ENCODE measurements around the gene TTBK1. TPM values are rescaled to one million over a fixed set of nuclear protein-coding genes. Genes with fewer than 3 reads are reported as not detected.

The TTBK1 gene
- total RNA-seq, 1 experiment from 2014 or later, result 0.61 TPM

DNA sequence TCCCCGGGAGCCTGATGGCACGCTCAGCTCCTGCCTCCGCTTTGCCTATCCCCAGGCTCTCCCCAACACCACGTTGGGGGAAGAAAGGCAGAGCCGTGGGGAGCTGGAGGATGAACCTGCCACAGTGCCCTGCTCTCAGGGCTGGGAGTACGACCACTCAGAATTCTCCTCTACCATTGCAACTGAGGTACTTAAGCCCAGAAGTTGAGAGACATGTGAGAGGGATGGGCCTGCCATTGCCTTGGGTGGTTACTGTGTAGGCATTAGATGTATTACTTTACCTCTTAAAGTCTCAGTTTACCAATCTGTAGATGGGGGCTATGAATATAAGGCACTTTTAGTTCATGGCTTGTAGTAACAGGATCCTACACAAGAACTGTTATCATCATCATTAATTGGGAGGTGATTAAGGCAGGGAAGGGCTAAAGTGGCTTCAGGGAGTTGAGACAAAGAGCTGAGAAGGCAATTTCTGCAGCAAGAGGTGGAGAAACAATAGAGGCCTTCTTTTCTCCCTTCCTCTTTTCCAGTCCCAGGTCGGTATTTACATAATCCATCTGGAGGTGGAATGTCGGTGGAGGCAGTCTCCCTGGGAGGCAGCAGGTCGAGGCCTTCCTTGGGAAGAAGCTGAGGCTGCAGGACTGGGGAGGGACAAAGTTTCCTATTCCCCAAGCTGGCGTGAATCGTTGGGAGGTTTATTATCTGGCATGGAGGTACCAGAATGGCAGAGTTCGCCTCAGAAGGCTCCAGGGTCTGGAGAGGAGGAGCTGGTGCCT lies 55.5 kb downstream of the TTBK1 start:
- no peaks in the 10 kb centered on the region for H3K27me3 ChIP-seq (replicated peaks; ENCODE audit: control insufficient read depth, insufficient read depth, low read length)
- Mint-ChIP-seq H3K4me1 (ENCODE audit: low read depth, unreplicated experiment) (no peaks in the 10 kb centered on the region), H3K27me3 (ENCODE audit: insufficient read depth, unreplicated experiment) (no peaks in the 10 kb centered on the region), H3K36me3 (ENCODE audit: insufficient read depth, unreplicated experiment) (no peaks in the 10 kb centered on the region), H3K4me3 (ENCODE audit: unreplicated experiment) (no peak overlapping the region), H3K27ac (ENCODE audit: unreplicated experiment) (no peak overlapping the region), H3K9me3 (ENCODE audit: unreplicated experiment) (no peaks in the 10 kb centered on the region)
- DNase-seq, result no peak
- no peaks in the 10 kb centered on the region for H3K4me1 ChIP-seq
- CTCF ChIA-PET, result no interaction called here
- TF ChIP-seq, protein P1, sequence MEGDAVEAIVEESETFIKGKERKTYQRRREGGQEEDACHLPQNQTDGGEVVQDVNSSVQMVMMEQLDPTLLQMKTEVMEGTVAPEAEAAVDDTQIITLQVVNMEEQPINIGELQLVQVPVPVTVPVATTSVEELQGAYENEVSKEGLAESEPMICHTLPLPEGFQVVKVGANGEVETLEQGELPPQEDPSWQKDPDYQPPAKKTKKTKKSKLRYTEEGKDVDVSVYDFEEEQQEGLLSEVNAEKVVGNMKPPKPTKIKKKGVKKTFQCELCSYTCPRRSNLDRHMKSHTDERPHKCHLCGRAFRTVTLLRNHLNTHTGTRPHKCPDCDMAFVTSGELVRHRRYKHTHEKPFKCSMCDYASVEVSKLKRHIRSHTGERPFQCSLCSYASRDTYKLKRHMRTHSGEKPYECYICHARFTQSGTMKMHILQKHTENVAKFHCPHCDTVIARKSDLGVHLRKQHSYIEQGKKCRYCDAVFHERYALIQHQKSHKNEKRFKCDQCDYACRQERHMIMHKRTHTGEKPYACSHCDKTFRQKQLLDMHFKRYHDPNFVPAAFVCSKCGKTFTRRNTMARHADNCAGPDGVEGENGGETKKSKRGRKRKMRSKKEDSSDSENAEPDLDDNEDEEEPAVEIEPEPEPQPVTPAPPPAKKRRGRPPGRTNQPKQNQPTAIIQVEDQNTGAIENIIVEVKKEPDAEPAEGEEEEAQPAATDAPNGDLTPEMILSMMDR (IDR thresholded peaks at IDR 0.05; ENCODE audit: insufficient read depth in 1 of 2, low read depth in 1 of 2, low read length in 1 of 2, severe bottlenecking in 1 of 2, unreplicated experiment in 1 of 2), result no peak
- H3K9me3 ChIP-seq, result no peaks in the 10 kb centered on the region
- no peaks in the 10 kb centered on the region for H3K36me3 ChIP-seq (ENCODE audit: control insufficient read depth, insufficient read depth, low read length)
- H3K4me3 ChIP-seq (ENCODE audit: low read depth, low read length), result no peak overlapping the region
- no TSS peak for BruUV-seq (replicated peaks)
- intact Hi-C loops (cut with micrococcal nuclease; ENCODE audit: unreplicated experiment), result no loop called here
- POLR2A ChIA-PET, result interaction anchor here (0.7 kb wide), 1 partner anchor 19 kb away, joined by 7 read pairs; no protein-coding TSS in a partner anchor

DNA sequence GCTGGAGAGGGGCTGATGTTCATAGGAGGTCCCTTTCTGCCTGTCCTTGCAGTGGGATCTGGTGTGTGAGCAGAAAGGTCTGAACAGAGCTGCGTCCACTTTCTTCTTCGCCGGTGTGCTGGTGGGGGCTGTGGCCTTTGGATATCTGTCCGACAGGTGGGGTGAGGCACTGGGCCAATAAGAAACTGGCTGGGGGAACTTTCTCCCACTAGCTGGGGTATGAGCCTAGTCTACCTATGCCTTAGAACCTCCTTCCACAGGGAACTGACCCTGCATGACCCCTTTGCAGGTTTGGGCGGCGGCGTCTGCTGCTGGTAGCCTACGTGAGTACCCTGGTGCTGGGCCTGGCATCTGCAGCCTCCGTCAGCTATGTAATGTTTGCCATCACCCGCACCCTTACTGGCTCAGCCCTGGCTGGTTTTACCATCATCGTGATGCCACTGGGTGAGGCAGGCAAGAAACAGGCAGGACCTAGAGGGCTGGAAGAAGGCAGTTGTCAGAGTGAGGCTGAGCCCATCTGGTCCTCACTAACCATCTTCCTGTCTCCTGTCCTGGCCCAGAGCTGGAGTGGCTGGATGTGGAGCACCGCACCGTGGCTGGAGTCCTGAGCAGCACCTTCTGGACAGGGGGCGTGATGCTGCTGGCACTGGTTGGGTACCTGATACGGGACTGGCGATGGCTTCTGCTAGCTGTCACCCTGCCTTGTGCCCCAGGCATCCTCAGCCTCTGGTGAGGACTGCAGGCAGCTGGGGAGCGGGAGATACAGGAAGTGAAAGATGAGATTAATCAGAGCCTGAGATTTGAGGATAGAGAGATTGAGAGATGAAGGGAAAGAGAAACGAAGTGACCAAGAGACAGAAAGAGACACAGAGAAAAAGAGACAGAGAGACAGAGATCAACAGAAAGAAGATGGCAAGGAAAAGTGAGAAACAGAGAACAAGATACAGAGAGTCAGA lies 56.3 kb downstream of the TTBK1 start:
- Mint-ChIP-seq H3K36me3 (ENCODE audit: insufficient read depth, unreplicated experiment) (no peaks in the 10 kb centered on the region), H3K27ac (ENCODE audit: unreplicated experiment) (no peak overlapping the region), H3K4me1 (ENCODE audit: low read depth, unreplicated experiment) (no peaks in the 10 kb centered on the region), H3K4me3 (ENCODE audit: unreplicated experiment) (no peak overlapping the region), H3K27me3 (ENCODE audit: insufficient read depth, unreplicated experiment) (no peaks in the 10 kb centered on the region), H3K9me3 (ENCODE audit: unreplicated experiment) (no peaks in the 10 kb centered on the region)
- TF ChIP-seq, protein P1 (IDR thresholded peaks at IDR 0.05; ENCODE audit: insufficient read depth in 1 of 2, low read depth in 1 of 2, low read length in 1 of 2, severe bottlenecking in 1 of 2, unreplicated experiment in 1 of 2), result no peak
- ChIA-PET POLR2A (no interaction called here), CTCF (no interaction called here)
- no TSS peak for BruUV-seq (replicated peaks)
- Histone ChIP-seq H3K9me3 (no peaks in the 10 kb centered on the region), H3K4me1 (no peaks in the 10 kb centered on the region), H3K36me3 (ENCODE audit: control insufficient read depth, insufficient read depth, low read length) (no peaks in the 10 kb centered on the region), H3K4me3 (ENCODE audit: low read depth, low read length) (no peak overlapping the region), H3K27me3 (replicated peaks; ENCODE audit: control insufficient read depth, insufficient read depth, low read length) (no peaks in the 10 kb centered on the region)
- DNase-seq, result no peak
- intact Hi-C loops (cut with micrococcal nuclease; ENCODE audit: unreplicated experiment), result no loop called here

DNA sequence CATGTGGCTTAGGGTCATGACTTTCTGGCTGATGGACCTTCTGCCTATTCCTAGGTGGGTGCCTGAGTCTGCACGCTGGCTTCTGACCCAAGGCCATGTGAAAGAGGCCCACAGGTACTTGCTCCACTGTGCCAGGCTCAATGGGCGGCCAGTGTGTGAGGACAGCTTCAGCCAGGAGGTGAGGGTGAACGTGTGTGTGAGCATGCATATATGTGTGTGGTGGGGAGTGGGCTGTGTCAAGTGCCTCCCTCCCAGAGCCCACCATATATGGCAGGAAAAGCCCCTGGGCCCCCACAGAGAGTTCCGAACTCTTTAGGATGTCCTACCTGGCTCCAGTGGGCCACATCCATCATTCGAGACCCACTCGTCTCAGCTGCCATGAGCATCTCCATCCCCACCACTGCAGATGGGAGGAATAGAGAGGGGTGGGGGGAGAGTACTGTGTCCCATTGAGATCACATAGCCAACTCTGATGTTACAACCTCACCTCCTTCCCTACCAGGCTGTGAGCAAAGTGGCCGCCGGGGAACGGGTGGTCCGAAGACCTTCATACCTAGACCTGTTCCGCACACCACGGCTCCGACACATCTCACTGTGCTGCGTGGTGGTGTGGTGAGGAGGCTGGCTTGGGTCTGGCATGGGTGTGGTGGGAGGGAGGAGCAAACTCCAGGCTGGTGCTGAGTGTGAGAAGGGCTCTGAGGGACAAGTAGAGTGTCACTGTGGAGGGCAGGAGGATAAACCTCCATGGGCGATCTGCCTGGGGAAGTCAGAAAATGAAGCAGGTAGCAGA lies 58.0 kb downstream of the TTBK1 start:
- Mint-ChIP-seq H3K4me3 (ENCODE audit: unreplicated experiment) (no peak overlapping the region), H3K27me3 (ENCODE audit: insufficient read depth, unreplicated experiment) (no peaks in the 10 kb centered on the region), H3K9me3 (ENCODE audit: unreplicated experiment) (no peaks in the 10 kb centered on the region), H3K27ac (ENCODE audit: unreplicated experiment) (no peak overlapping the region), H3K4me1 (ENCODE audit: low read depth, unreplicated experiment) (no peaks in the 10 kb centered on the region), H3K36me3 (ENCODE audit: insufficient read depth, unreplicated experiment) (no peaks in the 10 kb centered on the region)
- no peaks in the 10 kb centered on the region for H3K9me3 ChIP-seq
- H3K36me3 ChIP-seq (ENCODE audit: control insufficient read depth, insufficient read depth, low read length), result no peaks in the 10 kb centered on the region
- no peak overlapping the region for H3K4me3 ChIP-seq (ENCODE audit: low read depth, low read length)
- BruUV-seq (replicated peaks), result no TSS peak
- no peaks in the 10 kb centered on the region for H3K4me1 ChIP-seq
- POLR2A ChIA-PET, result no interaction called here
- intact Hi-C loops (cut with micrococcal nuclease; ENCODE audit: unreplicated experiment), result no loop called here
- no peaks in the 10 kb centered on the region for H3K27me3 ChIP-seq (replicated peaks; ENCODE audit: control insufficient read depth, insufficient read depth, low read length)
- no peak for DNase-seq
- CTCF ChIA-PET, result no interaction called here
- TF ChIP-seq, protein P1 (IDR thresholded peaks at IDR 0.05; ENCODE audit: insufficient read depth in 1 of 2, low read depth in 1 of 2, low read length in 1 of 2, severe bottlenecking in 1 of 2, unreplicated experiment in 1 of 2), result no peak

All from Caco-2 (cell line).